Heart right ventricle (tissue), 16 donors: Measurements from ENCODE around the gene CRYL1. TPM values are rescaled to one million over a fixed set of nuclear protein-coding genes. Genes with fewer than 3 reads are reported as not detected.

Experiments
- ATAC-seq, 8 donors: fragments of 200-7000 bp; cut with Tn5 transposase; one replicate each; pipeline ENCODE4 v1.9.1; 2020; ENCODE audit warnings: mild to moderate bottlenecking in 8 of 8, moderate library complexity in 8 of 8, moderate number of reproducible peaks in 1 of 8
- DNase-seq, 2 donors: peaks; one replicate each; pipeline ENCODE4 v3.0.0-alpha.2; 2020
- H3K27ac ChIP-seq, 10 donors: fragments of 200-600 bp; sonication (generic) in 2 of 10; one replicate each; pipeline versions ENCODE4 v1.5.0 to v1.8.0; 2020 to 2022; ENCODE audit warnings: mild to moderate bottlenecking in 3 of 10
- H3K27me3 ChIP-seq, 7 donors: fragments of 200-600 bp; one replicate each; pipeline ENCODE4 v1.8.0; 2021 to 2022; ENCODE audit warnings: mild to moderate bottlenecking in 2 of 7
- H3K36me3 ChIP-seq, 9 donors: fragments of 200-600 bp; sonication (generic) in 1 of 9; one replicate each; pipeline versions ENCODE4 v1.5.0 to v1.8.0; 2020 to 2022; ENCODE audit warnings: mild to moderate bottlenecking in 2 of 9
- H3K4me1 ChIP-seq, 9 donors: fragments of 200-600 bp; sonication (generic) in 1 of 9; one replicate each; pipeline versions ENCODE4 v1.5.0 to v1.8.0; 2020 to 2022; ENCODE audit warnings: mild to moderate bottlenecking in 4 of 9
- H3K4me3 ChIP-seq, 10 donors: fragments of 200-600 bp; sonication (generic) in 2 of 10; one replicate each; pipeline versions ENCODE4 v1.5.0 to v1.8.0; 2020 to 2022; ENCODE audit warnings: mild to moderate bottlenecking in 7 of 10, moderate library complexity in 2 of 10
- H3K9me3 ChIP-seq, 11 donors: fragments of 200-600 bp in 10 of 11; sonication (generic) in 2 of 11; one replicate each; pipeline versions ENCODE4 v1.5.0 to v1.8.0; 2013 to 2022; ENCODE audit warnings: mild to moderate bottlenecking in 2 of 11, control low read depth in 1 of 11, moderate library complexity in 1 of 11
- WGBS, 2 donors: extraction: QIAGEN DNeasy Blood & Tissue Kit; methylation state at CpG; one replicate each; pipeline ENCODE4 v1.1.7; 2013; ENCODE audit warnings: inconsistent platforms in 1 of 2; 5-methylcytosine and 5-hydroxymethylcytosine counted together
- intact Hi-C, 10 donors: fragments of 100-400 bp; cut with DNase I; formaldehyde crosslinking; loops; one replicate each; pipeline versions ENCODE4 v1.11.1 to v1.14.2; 2022
- polyA plus RNA-seq, 2 donors: library from polyadenylated mRNA; stranded (reverse); fragments of 200-250 nt; gene quantifications; one replicate each; pipeline ENCODE4 v1.2.3, GENCODE V29; 2013
- total RNA-seq, 10 donors: library from RNA; stranded (reverse); fragmentation: NEBNext Ultra II Directional in 3 of 10; extraction: Animal tissue kit (Norgen Biotek cat#: 25700) in 3 of 10; gene quantifications; one replicate each; pipeline versions ENCODE4 v1.2.1 to v1.2.4, GENCODE V29; 2021 to 2023
- TF ChIP-seq, protein P1 (sequence below), 9 donors: fragments of 200-600 bp; sonication (generic) in 2 of 9; IDR thresholded peaks; one replicate each; pipeline versions ENCODE4 v1.5.0 to v1.8.0; 2021 to 2022; ENCODE audit warnings: antibody characterized with exemption in 9 of 9, mild to moderate bottlenecking in 5 of 9, moderate library complexity in 1 of 9
- donor health status: Arrhythmogenic right ventricular cardiomyopathy.
- donor health status: ischemic (EF 13 %, LVEDD 7.1; RV severe dilation, severe dysfunction).
- donor health status: healthy with polysubstance abuse.
- donor health status: DM: no; HTN: yes; CAD: no.
- donor health status: DM: no; HTN: no; CAD: no.
- donor health status: ischemic (EF 25% LVEDD 6.9; RV normal size, moderate dysfunction).
- donor health status: ischemic (EF 25% LVEDD 5.7; RV mildly dilated, moderate dysfunction).
- donor health status: healthy.
- donor health status: DM: yes; HTN: yes; CAD: no.
- donor health status: Ischemic cardiomyopathy.
- donor health status: ischemic (EF 35%, LVEDD 5.7; RV mildly dilated, moderate dysfunction).
- donor health status: nonischemic (EF 11% LVEDD 7.7; RV severe dilation, severe dysfunction).
- donor health status: DM: yes; HTN: yes; CAD: no.
- donor health status: PGD.
- donor health status: ischemic (EF 29% LVEDD 5.4; RV normal size, mild dysfunction).
- donor health status: nonischemic (EF 23%, LVEDD 6.1; RV moderate dilation, normal function).

Gene CRYL1
- total and polyA plus RNA-seq, 12 donors: 10.1 to 27.3 (median 23.2) TPM

- peaks cover 0 to 30% (median 0%) of the 10 kb centered on the region in 9 donors for H3K36me3 ChIP-seq
- no peaks in the 10 kb centered on the region for H3K27me3 ChIP-seq
- no peak for ATAC-seq
- H3K27ac ChIP-seq: no peak overlapping the region
- peaks cover 0 to 11% (median 0%) of the 10 kb centered on the region in 11 donors for H3K9me3 ChIP-seq
- TF ChIP-seq, protein P1, sequence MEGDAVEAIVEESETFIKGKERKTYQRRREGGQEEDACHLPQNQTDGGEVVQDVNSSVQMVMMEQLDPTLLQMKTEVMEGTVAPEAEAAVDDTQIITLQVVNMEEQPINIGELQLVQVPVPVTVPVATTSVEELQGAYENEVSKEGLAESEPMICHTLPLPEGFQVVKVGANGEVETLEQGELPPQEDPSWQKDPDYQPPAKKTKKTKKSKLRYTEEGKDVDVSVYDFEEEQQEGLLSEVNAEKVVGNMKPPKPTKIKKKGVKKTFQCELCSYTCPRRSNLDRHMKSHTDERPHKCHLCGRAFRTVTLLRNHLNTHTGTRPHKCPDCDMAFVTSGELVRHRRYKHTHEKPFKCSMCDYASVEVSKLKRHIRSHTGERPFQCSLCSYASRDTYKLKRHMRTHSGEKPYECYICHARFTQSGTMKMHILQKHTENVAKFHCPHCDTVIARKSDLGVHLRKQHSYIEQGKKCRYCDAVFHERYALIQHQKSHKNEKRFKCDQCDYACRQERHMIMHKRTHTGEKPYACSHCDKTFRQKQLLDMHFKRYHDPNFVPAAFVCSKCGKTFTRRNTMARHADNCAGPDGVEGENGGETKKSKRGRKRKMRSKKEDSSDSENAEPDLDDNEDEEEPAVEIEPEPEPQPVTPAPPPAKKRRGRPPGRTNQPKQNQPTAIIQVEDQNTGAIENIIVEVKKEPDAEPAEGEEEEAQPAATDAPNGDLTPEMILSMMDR (IDR thresholded peaks at IDR 0.05): no peak
- 95% methylated on average over 16 of the region's 16 CpGs for WGBS, 2 donors
- intact Hi-C loops: loop anchor here in 1 of 10 donors (10.0 kb wide), 1 partner anchor 71 kb away; no protein-coding TSS in a partner anchor
- H3K4me1 ChIP-seq: peaks cover 0 to 30% (median 3%) of the 10 kb centered on the region in 9 donors
- no peak for DNase-seq
- H3K4me3 ChIP-seq: no peak overlapping the region
These were observed 22.3 kb downstream of the CRYL1 start for GRCh38 chr13:20503088-20504083.

GRCh38 chr13:20501592-20501991 lies 24.1 kb downstream of the CRYL1 start:
- ATAC-seq: no peak
- TF ChIP-seq, protein P1 (IDR thresholded peaks at IDR 0.05): no peak
- H3K9me3 ChIP-seq: peaks cover 0 to 11% (median 0%) of the 10 kb centered on the region in 11 donors
- peaks cover 0 to 14% (median 0%) of the 10 kb centered on the region in 9 donors for H3K36me3 ChIP-seq
- H3K4me3 ChIP-seq: no peak overlapping the region
- WGBS, 2 donors: 62 to 68% methylated on average over 4 of the region's 4 CpGs
- no peaks in the 10 kb centered on the region for H3K27me3 ChIP-seq
- DNase-seq: no peak
- H3K4me1 ChIP-seq: peaks cover 0 to 28% (median 2%) of the 10 kb centered on the region in 9 donors
- intact Hi-C loops: loop anchor here in 1 of 10 donors (10.0 kb wide), 1 partner anchor 73 kb away; no protein-coding TSS in a partner anchor
- peak overlapping the region in 1 of 10 donors; percentile 35 for H3K27ac ChIP-seq

DNA sequence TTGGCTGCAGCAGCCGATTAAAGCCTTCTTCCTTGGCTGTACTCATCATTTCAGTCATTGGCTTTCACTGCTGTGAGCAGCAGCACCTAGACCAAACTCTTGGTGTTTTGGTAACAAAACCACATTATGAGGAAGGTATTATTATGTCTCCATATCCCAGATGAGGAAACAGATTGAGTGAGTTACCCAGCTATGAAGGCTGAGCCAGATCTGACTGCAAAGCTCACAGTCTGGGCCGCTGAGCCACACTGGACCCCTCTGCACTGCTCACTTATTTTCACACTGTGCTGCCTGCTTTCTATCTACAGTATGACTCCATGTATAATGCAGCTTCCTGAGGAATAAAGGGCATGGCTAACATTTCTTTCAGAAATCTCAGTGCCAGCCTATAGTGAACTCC lies 24.5 kb downstream of the CRYL1 start:
- WGBS, 2 donors: 81 to 96% methylated on average over 2 of the region's 2 CpGs
- ATAC-seq: no peak
- Histone ChIP-seq H3K27me3 (no peaks in the 10 kb centered on the region), H3K36me3 (peaks cover 0 to 11% (median 0%) of the 10 kb centered on the region in 9 donors), H3K4me3 (no peak overlapping the region), H3K27ac (peak overlapping the region in 1 of 10 donors; percentile 35), H3K9me3 (peaks cover 0 to 11% (median 0%) of the 10 kb centered on the region in 11 donors), H3K4me1 (peaks cover 0 to 24% (median 0%) of the 10 kb centered on the region in 9 donors)
- intact Hi-C loops: loop anchor here in 1 of 10 donors (10.0 kb wide), 1 partner anchor 74 kb away; no protein-coding TSS in a partner anchor
- TF ChIP-seq, protein P1 (IDR thresholded peaks at IDR 0.05): no peak
- DNase-seq: no peak

GRCh38 chr13:20499986-20500385 lies 25.7 kb downstream of the CRYL1 start:
- H3K27ac ChIP-seq: no peak overlapping the region
- H3K36me3 ChIP-seq: peaks cover 0 to 6% (median 0%) of the 10 kb centered on the region in 9 donors
- H3K4me1 ChIP-seq: peaks cover 0 to 20% (median 6%) of the 10 kb centered on the region in 9 donors
- no peaks in the 10 kb centered on the region for H3K27me3 ChIP-seq
- ATAC-seq: no peak
- H3K9me3 ChIP-seq: peaks cover 0 to 11% (median 0%) of the 10 kb centered on the region in 11 donors
- TF ChIP-seq, protein P1 (IDR thresholded peaks at IDR 0.05): no peak
- intact Hi-C loops: loop anchor here in 8 of 10 donors (5.0 to 10.0 kb wide), 11 partner anchors 75 to 427 kb away; partner anchors contain the start of genes IL17D (in 4 of the 8) and GJB2 (in 1 of the 8)
- no peak for DNase-seq
- H3K4me3 ChIP-seq: no peak overlapping the region
- 93 to 95% methylated on average over 2 of the region's 2 CpGs for WGBS, 2 donors
